Bladder microvascular endothelial cell (primary cell): ENCODE measurements around the gene BNIP2. TPM values are rescaled to one million over a fixed set of nuclear protein-coding genes. Genes with fewer than 3 reads are reported as not detected.

ENCODE experiments used
- total RNA-seq: library from RNA; depleted of rRNA; stranded (reverse); fragments of >200 nt; gene quantifications from 2 replicates; pipeline ENCODE4 v1.2.3, GENCODE V29; 2014

The BNIP2 gene, protein sequence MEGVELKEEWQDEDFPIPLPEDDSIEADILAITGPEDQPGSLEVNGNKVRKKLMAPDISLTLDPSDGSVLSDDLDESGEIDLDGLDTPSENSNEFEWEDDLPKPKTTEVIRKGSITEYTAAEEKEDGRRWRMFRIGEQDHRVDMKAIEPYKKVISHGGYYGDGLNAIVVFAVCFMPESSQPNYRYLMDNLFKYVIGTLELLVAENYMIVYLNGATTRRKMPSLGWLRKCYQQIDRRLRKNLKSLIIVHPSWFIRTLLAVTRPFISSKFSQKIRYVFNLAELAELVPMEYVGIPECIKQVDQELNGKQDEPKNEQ
- total RNA-seq = 101 and 175 TPM in 2 replicates

DNA sequence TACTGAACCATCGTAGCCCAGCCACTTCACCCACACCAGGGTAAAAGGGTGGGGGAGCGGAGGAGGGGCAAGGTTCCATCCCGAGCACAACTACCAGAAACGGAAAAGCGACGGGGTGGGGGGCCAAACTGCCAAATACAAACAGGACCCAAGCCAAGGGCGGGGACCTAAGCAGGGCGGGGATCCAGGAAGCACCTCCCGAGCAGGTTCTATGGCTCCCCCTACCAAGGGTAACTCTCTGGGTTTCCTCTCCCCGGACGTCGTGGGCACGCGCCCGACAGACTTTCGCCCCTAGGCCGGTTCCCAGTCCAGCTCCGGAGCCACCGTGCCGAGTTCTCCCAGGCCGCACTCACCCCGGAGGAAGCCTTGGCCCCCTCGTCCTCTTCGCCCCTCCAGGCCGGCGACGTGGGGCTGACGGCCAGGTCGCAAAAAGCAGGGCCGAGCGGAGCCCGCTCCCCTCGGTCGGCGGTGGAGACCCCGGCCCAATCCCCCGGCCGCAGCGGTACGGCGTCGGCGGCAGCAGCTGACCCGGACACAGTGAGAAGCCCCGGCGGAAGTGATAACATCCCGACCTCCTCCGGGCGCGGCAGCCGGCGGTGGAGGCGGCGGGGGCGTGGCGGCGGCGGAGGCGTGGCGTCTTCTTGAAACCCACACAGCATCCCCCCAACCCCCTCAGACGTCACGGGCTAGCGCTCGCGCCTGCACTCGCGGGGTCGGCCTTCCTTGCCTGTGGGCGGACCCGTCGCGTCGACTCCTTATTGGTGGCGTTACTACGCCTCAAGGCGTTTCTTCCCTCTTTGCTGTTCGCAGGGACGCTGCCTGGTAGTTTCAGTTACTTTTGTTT is at the start of gene BNIP2:
TSS of gene BNIP2 (minus strand) at position 539 of the 844 bp plus-strand sequence. CDS start 6,863 bp downstream, outside the sequence.

DNA sequence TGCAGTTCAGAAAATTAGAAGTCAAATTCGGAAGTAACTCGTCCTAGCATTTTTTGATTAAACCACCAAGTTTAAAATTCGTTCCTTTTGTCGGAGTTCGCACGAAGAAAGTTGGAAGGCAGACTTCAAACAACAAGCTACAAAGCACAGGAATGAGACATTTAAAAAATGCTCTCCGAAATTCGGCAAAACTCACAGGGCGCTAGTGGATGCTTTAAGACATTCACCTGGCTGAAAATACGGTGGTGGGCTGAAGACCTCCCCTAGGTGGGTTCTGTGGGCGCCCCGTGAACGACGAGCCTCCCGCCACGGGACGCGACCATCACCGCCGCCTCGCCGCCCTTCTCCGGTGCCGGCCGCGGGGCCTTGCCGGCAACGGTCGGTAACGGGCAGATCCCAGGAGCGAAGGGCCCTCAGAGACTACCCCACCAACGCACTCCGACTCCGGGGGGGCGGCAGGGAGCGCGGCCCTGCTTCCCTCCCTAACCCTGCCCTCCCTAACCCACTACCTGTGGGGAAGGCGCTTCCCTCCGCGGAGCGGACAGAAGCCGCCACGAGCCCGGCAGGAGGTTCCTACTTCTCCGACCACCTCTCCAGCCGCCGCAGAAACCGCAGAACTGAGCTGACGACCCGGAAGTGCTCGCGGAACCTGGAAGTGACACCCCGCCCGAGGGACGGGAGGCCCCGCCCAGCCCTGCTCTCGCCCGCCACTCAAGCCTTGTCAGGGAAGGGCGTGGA is 32.1 kb downstream of the BNIP2 start, which contains the start of gene GTF2A2:
TSS of gene GTF2A2 (minus strand) at position 619 of the 738 bp plus-strand sequence. CDS start 5,238 bp downstream, outside the sequence.

DNA sequence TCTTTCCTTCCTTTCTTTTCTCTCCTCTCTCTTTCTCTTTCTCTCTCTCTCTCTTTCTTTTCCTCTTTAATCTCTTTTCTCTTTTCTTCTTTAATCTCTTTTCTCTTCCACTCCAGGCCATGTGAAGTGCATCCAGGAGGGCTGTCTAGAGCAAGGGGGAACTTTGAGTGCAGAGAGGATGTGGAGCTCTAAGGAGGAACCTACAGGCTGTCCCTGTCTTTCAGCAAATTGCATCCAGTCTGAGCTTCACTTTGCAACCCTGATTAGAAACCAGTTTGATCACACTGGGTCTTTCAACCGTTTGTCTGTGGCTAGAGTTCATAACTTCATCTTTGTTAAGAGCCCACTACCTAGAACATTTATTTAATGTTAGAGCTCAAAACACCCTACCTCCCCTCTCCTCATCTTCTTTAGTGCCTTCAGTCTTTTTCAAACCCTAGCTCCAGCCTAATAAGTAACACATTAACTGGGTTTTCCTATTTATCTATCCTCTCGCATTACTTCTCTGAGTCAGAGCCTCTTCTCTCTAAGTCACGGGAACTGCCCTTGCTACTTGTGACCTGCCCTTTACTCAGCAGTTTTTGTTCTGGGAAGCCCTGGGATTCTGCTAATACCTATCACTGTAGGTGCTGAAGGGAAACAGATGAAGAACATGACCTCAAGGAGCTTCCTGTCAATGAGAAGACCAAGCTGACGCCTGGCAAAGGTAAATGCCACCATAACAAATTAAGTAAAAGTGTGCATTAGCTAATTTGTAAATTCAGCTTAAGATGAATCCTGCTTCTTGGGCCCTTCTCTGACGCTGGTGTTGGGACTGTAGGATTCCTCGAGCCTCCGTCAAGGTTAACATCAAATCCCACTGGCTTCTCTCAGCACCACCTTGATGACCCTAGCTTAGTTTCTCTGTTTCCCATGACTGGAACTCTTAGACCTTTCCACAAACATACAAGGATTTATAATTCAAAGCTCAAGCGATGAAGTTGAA is 77.6 kb downstream of the BNIP2 start, which contains the start of gene GCNT3:
TSS of gene GCNT3 (plus strand) at position 508 of the 985 bp plus-strand sequence. CDS start 6,456 bp downstream, outside the sequence.

Other genes starting within 250 kb of the BNIP2 start
- gene GCNT3, start 77.5 kb downstream of the BNIP2 start, total RNA-seq = not detected in 2 replicates
- gene GTF2A2, start 31.8 kb downstream of the BNIP2 start, total RNA-seq = 26.5 and 32.2 TPM in 2 replicates